IMR-90 (cell line): ENCODE data around the gene ART4. TPM values are rescaled to one million over a fixed set of nuclear protein-coding genes. Genes with fewer than 3 reads are reported as not detected.

Experiments
- ATAC-seq: fragments of 200-7000 bp; cut with Tn5 transposase; 2 replicates; pipeline ENCODE4 v1.9.1; 2020; ENCODE audit warnings: low read depth, mild to moderate bottlenecking, moderate library complexity
- BruUV-seq: library from RNA; stranded (reverse); fragments of 400-500 nt; replicated peaks from 2 replicates; lab custom pipeline; 2021; lab: Mats Ljungman, UMichigan
- CTCF ChIA-PET: fragments of 300-600 bp; formaldehyde crosslinking; extraction: SDS; loops from one replicate; lab custom pipeline; 2021; ENCODE audit warnings: antibody characterized with exemption; lab: Yijun Ruan, JAX
- POLR2A ChIA-PET: fragments of 300-600 bp; sonication (Branson Sonifier 250); formaldehyde crosslinking; loops from one replicate; lab custom pipeline; 2022; ENCODE audit warnings: antibody characterized with exemption; ENCODE audit not compliant: unreplicated experiment; lab: Charles Lee
- DNase-seq: peaks from one replicate; pipeline ENCODE4 v3.0.0; 2013
- H2AFZ ChIP-seq: replicated peaks from 2 replicates; pipeline ENCODE3; 2013; ENCODE audit warnings: low read length, mild to moderate bottlenecking; ENCODE audit not compliant: poor library complexity
- H2AK5ac ChIP-seq: 2 replicates; pipeline ENCODE4 v1.6.1; 2013; ENCODE audit warnings: low read depth, low read length, inconsistent platforms
- H2AK9ac ChIP-seq: replicated peaks from 2 replicates; pipeline ENCODE3; 2013; ENCODE audit warnings: mild to moderate bottlenecking, low read depth, low read length, moderate library complexity; ENCODE audit not compliant: poor library complexity
- H2BK120ac ChIP-seq: 2 replicates; pipeline ENCODE4 v1.6.1; 2013; ENCODE audit warnings: low read depth, low read length, inconsistent platforms
- H2BK15ac ChIP-seq: 3 replicates; pipeline ENCODE4 v1.6.1; 2013; ENCODE audit warnings: low read depth, low read length, inconsistent platforms
- H2BK20ac ChIP-seq: 2 replicates; pipeline ENCODE4 v1.6.1; 2013; ENCODE audit warnings: low read depth, mild to moderate bottlenecking, inconsistent platforms, low read length, moderate library complexity
- H2BK5ac ChIP-seq: 2 replicates; pipeline ENCODE4 v1.6.1; 2013; ENCODE audit warnings: mild to moderate bottlenecking, low read depth, low read length, inconsistent platforms; ENCODE audit not compliant: poor library complexity, severe bottlenecking
- H3K14ac ChIP-seq: replicated peaks from 2 replicates; pipeline ENCODE4 v1.6.1; 2013; ENCODE audit warnings: low read depth, low read length, inconsistent platforms
- H3K18ac ChIP-seq: 2 replicates; pipeline ENCODE4 v1.6.1; 2013; ENCODE audit warnings: low read depth, low read length, control low read depth
- H3K23ac ChIP-seq: 2 replicates; pipeline ENCODE4 v1.6.1; 2013; ENCODE audit warnings: low read depth, low read length, inconsistent platforms
- H3K27ac ChIP-seq: 2 replicates; pipeline ENCODE4 v1.5.1; 2013; ENCODE audit warnings: mild to moderate bottlenecking, control low read depth, low read length; ENCODE audit not compliant: insufficient read depth
- H3K27me3 ChIP-seq: 2 replicates; pipeline ENCODE4 v1.6.1; 2013; ENCODE audit warnings: low read length; ENCODE audit not compliant: control insufficient read depth, insufficient read depth
- H3K36me3 ChIP-seq: 2 replicates; pipeline ENCODE4 v1.6.1; 2013; ENCODE audit warnings: low read length, mixed read lengths; ENCODE audit not compliant: control insufficient read depth, insufficient read depth
- H3K4ac ChIP-seq: 2 replicates; pipeline ENCODE4 v1.6.1; 2013; ENCODE audit warnings: low read depth, low read length, inconsistent platforms
- H3K4me1 ChIP-seq: 2 replicates; pipeline ENCODE4 v1.6.1; 2013; ENCODE audit warnings: low read length, mixed read lengths; ENCODE audit not compliant: control insufficient read depth, insufficient read depth
- H3K4me2 ChIP-seq: 2 replicates; pipeline ENCODE4 v1.6.1; 2013; ENCODE audit warnings: low read depth, mild to moderate bottlenecking, control low read depth, low read length, moderate library complexity
- H3K4me3 ChIP-seq: 2 replicates; pipeline ENCODE4 v1.5.1; 2013; ENCODE audit warnings: low read depth, mild to moderate bottlenecking, control low read depth, low read length, moderate library complexity; ENCODE audit not compliant: insufficient read depth
- H3K56ac ChIP-seq: 2 replicates; pipeline ENCODE4 v1.6.1; 2013; ENCODE audit warnings: low read length, inconsistent platforms; ENCODE audit not compliant: insufficient read depth; ENCODE audit errors: extremely low read depth
- H3K79me1 ChIP-seq, 2 experiments: 2 replicates each; pipeline ENCODE4 v1.6.1; 2013; ENCODE audit warnings: low read length in 2 of 2, inconsistent platforms in 1 of 2, low read depth in 1 of 2
- H3K9ac ChIP-seq: 2 replicates; pipeline ENCODE4 v1.6.1; 2013; ENCODE audit warnings: low read depth, low read length, control low read depth
- H3K9me1 ChIP-seq: 2 replicates; pipeline ENCODE4 v1.6.1; 2013; ENCODE audit warnings: low read length, inconsistent platforms; ENCODE audit not compliant: insufficient read depth
- H3K9me3 ChIP-seq: 2 replicates; pipeline ENCODE4 v1.6.1; 2013; ENCODE audit warnings: low read length; ENCODE audit not compliant: control insufficient read depth, insufficient read depth
- H4K20me1 ChIP-seq: 2 replicates; pipeline ENCODE4 v1.6.1; 2013; ENCODE audit warnings: low read length, inconsistent platforms; ENCODE audit not compliant: insufficient read depth
- H4K5ac ChIP-seq: 2 replicates; pipeline ENCODE4 v1.6.1; 2013; ENCODE audit warnings: mild to moderate bottlenecking, low read depth, low read length, control low read depth
- H4K8ac ChIP-seq, 2 experiments: 2 replicates each; pipeline ENCODE4 v1.6.1; 2013; ENCODE audit warnings: low read depth in 2 of 2, low read length in 2 of 2, control low read depth in 1 of 2, inconsistent platforms in 1 of 2
- H4K91ac ChIP-seq: 2 replicates; pipeline ENCODE4 v1.6.1; 2013; ENCODE audit warnings: low read depth, low read length, inconsistent platforms; ENCODE audit not compliant: insufficient read depth
- CHD1 ChIP-seq: IDR thresholded peaks from 2 replicates; pipeline ENCODE4 v1.6.1; 2012; ENCODE audit warnings: low read depth, low read length, improper control_type of control experiment
- MXI1 ChIP-seq: IDR thresholded peaks from 2 replicates; pipeline ENCODE4 v1.6.1; 2012; ENCODE audit warnings: low read depth, mild to moderate bottlenecking, low read length, moderate library complexity, borderline replicate concordance
- POLR2A ChIP-seq: IDR thresholded peaks from 2 replicates; pipeline ENCODE4 v1.6.1; 2012; ENCODE audit warnings: mild to moderate bottlenecking, low read depth, low read length
- RAD21 ChIP-seq: IDR thresholded peaks from 2 replicates; pipeline ENCODE4 v1.6.1; 2012; ENCODE audit warnings: low read length, improper control_type of control experiment
- WGBS, 2 experiments: methylation state at CpG; one replicate each; pipeline versions ENCODE4 v1.1.5 to v1.1.7; 2013; ENCODE audit warnings: missing lambda C conversion rate in 2 of 2; ENCODE audit not compliant: insufficient read length in 1 of 2; ENCODE audit errors: extremely low coverage in 2 of 2; 5-methylcytosine and 5-hydroxymethylcytosine counted together
- dilution Hi-C: fragments of 300-500 bp; cut with HindIII; formaldehyde crosslinking; loops from one replicate; pipeline ENCODE4 v1.14.3; 2018; ENCODE audit warnings: low sequenced_read_pairs; ENCODE audit not compliant: unreplicated experiment
- in situ Hi-C: fragments of 300-500 bp; cut with MboI; formaldehyde crosslinking; loops from 3 replicates; pipeline ENCODE4 v1.14.3; 2019; ENCODE audit warnings: low sequenced_read_pairs, inconsistent platforms, mixed read lengths
- intact Hi-C: fragments of 100-400 bp; cut with micrococcal nuclease; formaldehyde crosslinking; loops from 2 replicates; pipeline ENCODE4 v1.10.0; 2022
- polyA plus RNA-seq, 3 experiments: library from polyadenylated mRNA; depleted of rRNA; stranded (reverse); fragments of >200 nt; gene quantifications; 2 replicates each; pipeline ENCODE4 v1.2.3, GENCODE V29; 2012; ENCODE audit warnings: low replicate concordance in 1 of 3
- total RNA-seq: library from RNA; depleted of rRNA; stranded (reverse); fragments of >200 nt; gene quantifications from 2 replicates; pipeline ENCODE4 v1.2.3, GENCODE V29; 2012

The ART4 gene
- total and polyA plus RNA-seq, 2 of the 4 experiments (the other 2 are of a cell fraction) = not detected

DNA sequence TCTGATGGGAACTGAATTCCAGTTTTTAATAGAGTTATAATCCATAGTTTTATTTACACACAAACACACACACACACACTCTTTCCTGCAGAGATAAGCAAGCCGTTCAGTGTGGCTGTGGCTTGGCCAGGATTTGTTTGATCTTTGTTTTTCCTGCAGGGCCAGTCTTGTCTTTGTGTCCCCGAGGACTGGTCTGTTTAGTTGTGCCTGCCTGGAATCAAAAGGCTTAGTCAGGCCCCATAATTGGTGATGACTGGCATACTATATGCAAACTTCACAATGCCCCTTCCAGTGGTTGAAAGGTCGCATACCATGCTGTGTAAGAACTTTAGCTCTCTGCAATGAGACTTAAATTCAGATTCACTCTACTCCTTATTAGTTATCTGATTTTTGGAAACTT lies 66.1 kb downstream of the ART4 start:
- intact Hi-C loops (loop anchor here (10.0 kb wide), 1 partner anchor 1568 kb away; the partner anchor contains the start of gene MGST1), dilution Hi-C loops (no loop called here), in situ Hi-C loops (loop anchor here (25.0 kb wide), 2 partner anchors 390 to 1110 kb away; partner anchors contain the start of gene STRAP)
- no peak overlapping the region for H3K27ac ChIP-seq
- peaks cover 3 to 27% of the 10 kb centered on the region in 2 experiments; a peak in 2 of 4 replicates for H3K79me1 ChIP-seq
- peak overlapping the region; percentile 10; the same call in 1 of the 2 replicates for H3K4me2 ChIP-seq
- no peak overlapping the region for H3K9ac ChIP-seq
- peaks cover 8% of the 10 kb centered on the region for H3K4me1 ChIP-seq
- H2BK5ac ChIP-seq = peak overlapping the region; percentile 21
- no peak overlapping the region for H2BK15ac ChIP-seq
- no TSS peak for BruUV-seq
- H3K4me3 ChIP-seq = no peak overlapping the region
- peak overlapping the region; percentile 30; the same call in 1 of the 2 replicates for H3K14ac ChIP-seq
- ChIA-PET POLR2A (interaction anchor here (0.7 kb wide), 1 partner anchor 21 kb away, joined by 3 read pairs; no protein-coding TSS in a partner anchor), CTCF (no interaction called here)
- no peak overlapping the region for H3K4ac ChIP-seq
- H2BK120ac ChIP-seq = no peak overlapping the region
- no peak for ATAC-seq
- H2AK9ac ChIP-seq = no peak overlapping the region
- no CpG with 5 or more reads among the region's 3 CpGs for WGBS, 2 experiments
- no peak overlapping the region for H2AFZ ChIP-seq
- TF ChIP-seq POLR2A (no peak), RAD21 (no peak), MXI1 (no peak), CHD1 (no peak)
- no peaks in the 10 kb centered on the region for H3K36me3 ChIP-seq
- H3K27me3 ChIP-seq = no peaks in the 10 kb centered on the region
- H4K5ac ChIP-seq = peak overlapping the region; percentile 22; the same call in 1 of the 2 replicates
- H2AK5ac ChIP-seq = no peak overlapping the region
- no peak overlapping the region for H3K56ac ChIP-seq
- H4K20me1 ChIP-seq = no peaks in the 10 kb centered on the region
- H2BK20ac ChIP-seq = no peak overlapping the region
- DNase-seq = no peak
- H3K9me3 ChIP-seq = no peaks in the 10 kb centered on the region; the same call in 1 of the 2 replicates
- H3K23ac ChIP-seq = peak overlapping the region; percentile 38; the same call in 1 of the 2 replicates
- H4K8ac ChIP-seq = peak overlapping the region in 1 of 2 experiments; percentile 46; a peak in 1 of 4 replicates
- H4K91ac ChIP-seq = no peak overlapping the region
- H3K18ac ChIP-seq = no peak overlapping the region
- H3K9me1 ChIP-seq = peaks cover 6% of the 10 kb centered on the region; the same call in 1 of the 2 replicates
